T-helper 2 cell treated with Interferon-gamma antibody and Interleukin-4, amounts not matched to agents 5 μg/mL and 100 μg/mL, for 36 hours (primary cell): Measurements from ENCODE around the gene CHMP5.

Experiments used
- DNase-seq: peaks from one replicate; pipeline ENCODE4 v3.0.0; 2021; ENCODE audit warnings: low spot score
- H3K27ac Mint-ChIP-seq: one replicate; pipeline ENCODE4 v1.8.0; 2021; ENCODE audit warnings: mild to moderate bottlenecking, mixed read lengths
- H3K27me3 Mint-ChIP-seq: one replicate; pipeline ENCODE4 v1.8.0; 2021; ENCODE audit warnings: low read depth, mixed read lengths
- H3K36me3 Mint-ChIP-seq: one replicate; pipeline ENCODE4 v1.8.0; 2021; ENCODE audit warnings: low read depth, mixed read lengths
- H3K4me1 Mint-ChIP-seq: one replicate; pipeline ENCODE4 v1.8.0; 2021; ENCODE audit warnings: low read depth, mixed read lengths
- H3K4me3 Mint-ChIP-seq: one replicate; pipeline ENCODE4 v1.8.0; 2022; ENCODE audit warnings: mild to moderate bottlenecking, moderate library complexity, mixed read lengths
- H3K9me3 Mint-ChIP-seq: one replicate; pipeline ENCODE4 v1.8.0; 2021; ENCODE audit warnings: mixed read lengths

Gene CHMP5

GRCh38 chr9:33329979-33330378 lies 65.1 kb downstream of the CHMP5 start:
- no peak overlapping the region for H3K4me3 Mint-ChIP-seq
- DNase-seq = no peak
- no peaks in the 10 kb centered on the region for H3K9me3 Mint-ChIP-seq
- no peaks in the 10 kb centered on the region for H3K4me1 Mint-ChIP-seq
- H3K36me3 Mint-ChIP-seq = peaks cover 48% of the 10 kb centered on the region
- no peak overlapping the region for H3K27ac Mint-ChIP-seq
- H3K27me3 Mint-ChIP-seq = no peaks in the 10 kb centered on the region

- no peak overlapping the region for H3K4me3 Mint-ChIP-seq
- H3K36me3 Mint-ChIP-seq = peaks cover 50% of the 10 kb centered on the region
- DNase-seq = no peak
- no peak overlapping the region for H3K27ac Mint-ChIP-seq
- H3K27me3 Mint-ChIP-seq = no peaks in the 10 kb centered on the region
- no peaks in the 10 kb centered on the region for H3K9me3 Mint-ChIP-seq
- H3K4me1 Mint-ChIP-seq = no peaks in the 10 kb centered on the region
Measured at GRCh38 chr9:33331377-33331891, 66.6 kb downstream of the CHMP5 start.
